NCI-H2107 (cell line): ENCODE results near the gene CPT1A.

Experiments used
- DNase-seq: peaks from one replicate; lab custom pipeline; 2025; lab: John Stamatoyannopoulos, UW

CPT1A gene

DNA sequence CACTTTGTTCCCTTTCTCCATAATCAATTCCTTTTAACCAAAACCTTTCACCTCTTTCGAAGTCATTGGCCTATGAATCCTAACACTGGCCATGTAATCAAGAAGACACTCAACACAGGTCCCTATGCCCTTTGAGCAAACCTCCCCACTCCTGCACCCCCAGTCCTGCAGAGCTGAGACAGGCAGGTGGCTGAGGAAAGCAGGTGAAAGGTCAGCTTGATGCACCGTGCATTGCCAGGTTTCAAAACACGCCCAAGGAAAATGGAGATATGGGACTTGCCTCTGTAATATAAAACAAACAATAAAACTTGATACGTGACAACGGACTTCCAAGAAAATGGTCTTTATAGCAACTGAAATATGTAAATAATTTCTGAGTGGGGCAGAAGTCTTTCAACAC, 10.6 kb downstream of the CPT1A start:
- no peak for DNase-seq

DNA sequence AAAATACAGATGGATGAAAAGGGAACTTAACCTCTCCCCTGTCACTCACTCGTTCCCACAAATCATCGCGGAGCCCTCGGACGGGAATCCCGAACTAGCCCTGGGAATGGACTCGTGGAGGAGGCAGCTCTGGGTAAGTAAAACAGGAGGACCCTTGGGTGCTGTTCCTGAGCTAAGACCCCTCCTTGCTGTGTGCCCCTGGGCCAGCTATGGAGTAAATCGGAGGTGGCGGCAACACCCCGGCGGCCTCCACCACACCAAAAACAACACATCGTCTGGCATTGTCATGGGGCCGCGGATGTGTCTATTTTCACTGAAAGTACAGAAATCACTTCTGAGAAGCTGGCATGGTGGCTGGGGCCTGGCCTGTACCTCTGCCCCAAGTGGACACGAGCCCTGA, 12.1 kb downstream of the CPT1A start:
- DNase-seq, result no peak

DNA sequence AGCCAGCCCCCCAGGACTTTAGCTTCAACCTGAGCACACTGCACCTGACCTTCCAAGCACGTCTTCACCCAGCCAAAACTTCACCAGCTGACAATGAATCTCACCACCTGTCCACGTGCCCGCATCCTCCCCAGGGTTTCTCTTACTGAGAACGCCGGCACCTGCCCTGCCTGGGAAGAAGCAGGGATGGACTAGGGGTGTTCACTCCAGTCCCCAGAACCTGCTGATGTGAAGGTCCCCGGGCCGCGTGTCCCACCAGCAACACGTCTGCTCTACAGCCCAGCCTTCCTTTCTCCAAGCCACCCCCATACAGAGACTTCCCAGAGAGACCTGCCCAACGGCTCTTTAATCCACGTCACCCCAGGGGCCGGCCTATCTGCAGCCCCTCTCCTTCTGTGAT, 12.8 kb downstream of the CPT1A start:
- no peak for DNase-seq

DNA sequence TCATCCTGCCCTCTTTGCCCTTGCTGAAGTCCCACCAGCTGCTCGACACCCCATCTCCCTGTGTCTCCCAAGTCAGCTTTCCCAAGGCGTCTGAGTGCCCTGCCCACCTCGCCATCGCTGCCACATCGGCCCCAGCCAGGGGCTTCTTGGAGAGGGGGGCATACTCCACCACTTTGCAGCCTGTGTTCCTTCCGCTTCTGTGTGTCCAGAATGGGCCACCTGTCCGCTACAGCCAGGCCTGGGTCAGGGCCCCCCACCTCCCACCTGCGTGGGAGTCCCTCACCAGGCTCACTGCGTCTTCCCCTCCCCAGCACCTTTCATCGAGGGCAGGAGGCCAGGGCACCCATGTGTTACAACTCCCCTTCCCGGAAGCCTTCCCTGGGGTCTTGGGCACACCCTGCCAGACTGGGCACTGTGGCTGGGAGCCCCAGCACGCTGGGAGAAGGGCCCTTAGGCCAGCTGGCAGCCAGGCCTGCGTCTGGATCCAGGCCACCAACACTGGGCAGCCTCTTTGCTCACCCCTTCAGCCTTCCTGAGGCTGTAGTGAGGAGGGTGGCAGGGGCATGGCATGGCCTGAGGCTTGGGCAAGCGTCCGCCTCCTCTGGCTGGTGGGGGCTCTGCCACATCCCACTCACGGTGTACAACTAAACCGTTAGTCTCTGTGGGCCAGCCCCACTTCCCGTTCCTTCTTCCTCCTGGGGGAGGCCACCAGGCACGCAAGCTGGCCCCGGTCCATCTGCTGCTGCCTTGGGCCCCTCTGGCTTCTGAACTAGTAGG, 13.4 kb downstream of the CPT1A start:
- DNase-seq, result no peak

DNA sequence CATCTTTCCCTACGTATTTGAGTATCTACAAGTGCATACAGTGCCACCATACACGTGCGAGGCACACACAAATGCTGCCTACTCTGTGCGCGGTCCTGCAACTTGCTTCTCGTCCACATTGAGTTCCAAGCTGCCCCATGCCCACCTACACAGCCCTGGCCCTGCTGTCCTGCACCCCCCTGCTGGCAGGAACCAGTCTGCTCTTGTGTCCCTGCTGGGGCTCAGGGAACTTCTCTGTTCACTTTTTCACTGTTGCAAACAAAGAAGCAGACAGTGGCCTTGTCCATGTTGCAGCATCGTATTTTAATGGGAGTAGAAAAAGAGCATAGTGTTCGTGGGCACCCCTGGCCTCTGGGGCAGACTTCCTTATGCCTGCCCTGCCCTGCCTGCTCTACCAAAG, 14.0 kb downstream of the CPT1A start:
- DNase-seq, result no peak

DNA sequence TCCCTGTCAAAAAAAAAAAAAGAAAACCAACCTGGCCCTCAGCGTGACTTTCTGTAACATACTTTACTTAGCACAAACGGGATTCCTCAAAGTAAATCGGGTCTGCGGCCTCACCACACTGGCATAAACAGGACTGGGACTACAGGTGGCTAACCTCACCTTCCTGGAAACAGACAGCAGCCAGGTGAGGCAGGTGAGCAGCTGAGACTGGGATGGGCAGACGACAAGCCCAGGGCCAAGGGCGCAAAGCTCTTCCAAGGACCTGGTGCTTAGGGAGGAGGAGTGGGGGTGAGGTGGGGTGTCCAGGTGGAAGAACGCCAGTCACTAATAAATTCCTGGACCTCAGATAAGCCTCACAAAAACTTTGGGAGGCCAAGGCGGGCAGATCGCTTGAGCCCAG, 15.0 kb downstream of the CPT1A start:
- DNase-seq, result no peak

DNA sequence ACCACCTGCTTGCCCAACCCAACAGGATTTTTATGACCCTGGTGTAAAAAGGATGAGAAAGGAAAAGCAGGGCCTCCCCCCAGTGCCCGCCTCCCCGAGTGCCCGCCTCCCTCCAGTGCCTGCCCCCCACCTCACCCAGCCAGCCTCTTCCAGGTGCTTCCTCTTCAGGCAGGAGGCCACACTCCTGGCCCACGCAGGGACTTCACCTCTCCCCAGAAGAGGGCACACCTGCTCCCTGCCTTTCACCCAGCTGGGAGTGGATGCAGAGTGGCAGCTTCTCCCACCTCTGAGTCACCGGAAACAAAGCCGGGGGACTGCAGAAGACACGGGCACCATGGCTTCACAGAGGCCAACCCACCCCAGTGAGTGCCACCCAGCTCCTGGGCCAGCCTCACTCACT, 16.1 kb downstream of the CPT1A start:
- DNase-seq, result no peak

DNA sequence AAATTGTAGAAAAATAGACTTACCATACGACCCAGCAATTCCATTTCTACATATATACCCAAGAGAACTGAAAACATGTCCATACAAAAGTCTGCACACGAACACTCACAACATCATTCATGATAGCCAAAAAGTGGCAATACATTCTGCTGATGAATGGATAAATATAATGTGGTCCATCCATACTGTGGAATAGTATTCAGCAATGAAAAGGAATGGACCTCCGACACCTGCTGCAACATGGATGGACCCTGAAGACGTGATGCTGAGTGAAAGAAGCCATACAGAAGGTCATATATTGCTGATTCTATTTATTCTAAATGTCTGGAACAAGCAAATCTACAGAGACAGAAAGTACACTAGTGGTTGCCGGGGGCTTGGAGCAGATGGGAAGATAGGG, 19.2 kb downstream of the CPT1A start:
- no peak for DNase-seq

DNA sequence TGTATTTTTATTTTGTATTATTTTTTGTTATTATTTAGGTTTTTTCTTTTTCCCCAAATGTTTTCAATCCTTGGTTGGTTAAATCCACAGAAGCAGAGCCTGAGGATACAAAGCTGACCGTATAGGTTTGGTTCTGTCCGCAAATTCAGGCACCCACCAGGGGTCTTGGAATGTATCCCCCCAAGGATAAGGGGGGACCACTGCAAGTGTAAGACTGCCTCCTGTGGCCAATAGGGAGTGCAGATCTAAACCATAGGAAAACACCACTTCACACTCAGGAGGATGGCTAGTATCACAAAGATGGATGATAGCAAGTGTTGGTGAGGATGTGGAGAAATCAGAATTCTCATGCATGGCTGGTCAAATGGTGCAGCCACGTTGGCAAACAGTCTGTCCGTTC, 20.0 kb downstream of the CPT1A start:
- no peak for DNase-seq

DNA sequence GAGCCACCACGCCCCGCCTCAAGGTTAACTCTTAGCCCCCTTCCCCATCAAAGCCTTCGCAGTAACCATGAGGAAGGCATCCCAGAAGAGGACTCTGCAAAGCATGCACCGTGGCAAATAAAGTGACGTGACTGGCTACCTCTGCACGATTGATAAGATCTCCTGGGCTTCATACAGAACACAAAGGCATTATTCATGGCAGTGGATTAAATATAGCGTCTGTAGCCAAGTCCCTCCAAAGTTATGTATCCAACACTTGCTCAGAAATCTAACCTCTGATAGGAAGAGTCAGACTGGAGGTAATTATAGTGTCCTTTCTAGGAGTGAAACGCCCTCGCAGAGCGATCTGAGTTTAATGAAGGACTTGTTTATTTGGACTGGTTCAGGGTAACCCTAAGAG, 22.4 kb downstream of the CPT1A start:
- no peak for DNase-seq

DNA sequence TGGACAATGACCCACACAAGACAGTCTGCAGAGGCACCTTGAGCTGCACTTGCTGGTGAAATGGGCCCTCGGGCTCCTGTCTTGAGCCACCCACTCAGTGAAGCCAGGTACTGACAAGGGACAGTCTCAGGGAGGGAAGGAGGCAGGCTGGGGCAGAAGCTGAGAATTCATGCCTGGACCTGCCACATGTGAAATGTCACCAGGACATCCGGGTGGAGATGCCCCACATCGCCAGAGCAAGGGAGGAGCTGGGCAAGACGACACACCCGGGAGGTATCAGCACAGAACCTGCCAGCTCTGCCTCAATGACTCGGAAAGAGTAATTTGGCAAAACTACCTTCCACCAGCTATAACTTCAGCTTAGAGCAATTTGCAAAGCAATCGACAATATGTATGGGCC, 23.5 kb downstream of the CPT1A start:
- no peak for DNase-seq

DNA sequence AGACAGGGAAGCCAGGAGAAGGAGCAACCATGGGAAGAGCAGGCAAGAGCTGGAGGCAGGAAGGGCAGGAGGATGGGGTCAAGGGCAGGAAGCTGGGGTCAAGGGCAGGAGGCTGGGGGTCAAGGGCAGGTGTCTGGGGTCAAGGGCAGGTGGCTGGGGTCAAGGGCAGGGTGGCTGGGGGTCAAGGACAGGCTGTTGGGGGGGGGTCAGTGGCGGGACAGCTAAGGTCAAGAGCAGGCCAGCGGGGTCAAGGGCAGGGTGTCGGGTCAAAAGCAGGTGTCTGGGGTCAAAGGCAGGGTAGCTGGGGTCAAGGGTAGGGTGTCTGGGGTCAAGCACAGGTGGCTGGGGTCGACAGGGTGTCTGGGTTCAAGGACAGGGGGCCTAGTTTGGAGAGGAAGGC, 24.2 kb downstream of the CPT1A start:
- DNase-seq, result no peak

DNA sequence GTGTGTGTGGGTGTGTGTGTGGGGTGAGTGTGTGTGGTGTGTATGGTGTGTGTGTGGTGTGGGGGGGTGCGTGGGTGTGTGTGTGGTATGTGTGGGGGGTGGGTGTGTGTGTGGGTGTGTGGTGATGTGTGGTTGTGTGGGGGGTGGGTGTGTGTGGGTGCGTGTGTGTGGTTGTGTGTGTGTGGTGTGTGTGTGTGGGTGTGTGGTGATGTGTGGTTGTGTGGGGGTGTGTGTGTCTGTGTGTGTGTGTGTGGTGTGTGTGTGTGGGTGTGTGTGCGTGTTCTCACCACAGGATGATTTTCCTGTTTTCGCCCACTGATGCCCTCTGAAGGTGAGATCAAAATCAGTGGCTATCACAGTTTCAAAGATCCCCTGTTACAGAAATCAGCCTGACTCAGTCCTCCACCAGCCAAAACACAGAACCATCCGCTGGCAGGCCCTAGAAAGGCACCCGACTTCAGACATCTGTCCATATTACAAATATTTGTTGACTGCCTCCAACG, 24.7 kb downstream of the CPT1A start:
- no peak for DNase-seq

DNA sequence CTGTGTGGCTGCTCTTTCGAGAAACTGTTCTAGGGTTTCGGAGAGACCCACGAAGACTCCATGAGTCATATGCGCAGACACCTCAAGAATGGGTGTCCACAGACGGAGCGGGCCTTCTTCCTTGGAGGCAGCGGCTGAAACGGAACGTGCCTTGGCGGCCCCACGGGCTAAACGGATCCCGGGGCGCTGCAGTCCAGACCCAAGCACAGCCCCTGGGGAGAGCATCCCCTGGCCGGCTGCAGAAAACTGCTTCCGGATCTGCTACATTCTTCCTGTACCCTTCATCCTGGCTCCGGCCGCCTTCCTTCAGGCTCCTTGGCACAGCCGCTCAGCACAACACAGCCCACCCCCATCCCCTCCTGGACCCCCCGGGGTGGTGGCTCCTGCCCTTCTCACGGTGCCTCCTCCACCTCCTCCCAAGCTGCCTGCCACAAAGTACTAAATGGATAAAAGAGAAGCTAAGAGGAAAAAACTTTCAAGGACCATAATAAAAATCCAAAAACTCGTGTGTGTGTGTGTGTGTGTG, 25.4 kb downstream of the CPT1A start:
- DNase-seq, result no peak

DNA sequence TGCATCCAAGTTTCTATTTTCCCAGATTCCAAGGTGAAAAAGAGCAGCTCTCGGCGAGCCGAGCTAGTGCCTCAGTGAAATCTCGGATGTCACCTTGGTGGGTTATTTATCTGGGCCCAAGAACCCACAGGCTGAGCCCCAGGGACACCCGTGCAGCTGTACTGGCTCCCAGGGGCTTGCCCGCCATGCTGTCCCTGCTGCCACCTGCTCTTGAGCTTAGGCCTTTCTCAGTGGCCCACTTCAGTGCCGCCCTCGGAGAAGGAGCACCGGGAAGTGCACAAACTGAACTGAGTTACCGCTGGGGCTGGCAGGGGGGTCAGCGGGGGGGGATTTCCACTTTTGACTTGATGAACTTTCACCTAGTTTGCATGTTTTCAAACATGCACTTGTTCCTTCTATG, 27.9 kb downstream of the CPT1A start:
- DNase-seq, result no peak

DNA sequence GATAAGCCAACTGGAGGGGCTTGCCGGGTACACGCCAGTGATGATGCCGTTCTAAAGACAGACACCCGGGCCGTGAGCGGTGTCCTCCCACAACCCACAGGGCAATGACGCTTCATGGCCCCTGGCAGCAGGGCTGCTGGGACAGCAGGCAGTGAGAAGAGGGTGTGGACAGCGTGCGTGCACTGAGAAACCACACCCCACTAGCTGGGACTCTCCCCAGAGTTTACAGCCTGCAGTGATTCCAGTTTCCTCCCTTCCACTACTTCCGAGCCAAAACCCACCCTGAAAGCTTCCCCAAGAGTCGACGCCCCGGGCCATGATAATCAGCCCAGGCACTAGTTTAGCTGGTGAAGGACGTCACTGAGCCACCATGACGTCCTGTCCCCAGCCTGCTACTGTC, 29.2 kb downstream of the CPT1A start:
- DNase-seq, result no peak

DNA sequence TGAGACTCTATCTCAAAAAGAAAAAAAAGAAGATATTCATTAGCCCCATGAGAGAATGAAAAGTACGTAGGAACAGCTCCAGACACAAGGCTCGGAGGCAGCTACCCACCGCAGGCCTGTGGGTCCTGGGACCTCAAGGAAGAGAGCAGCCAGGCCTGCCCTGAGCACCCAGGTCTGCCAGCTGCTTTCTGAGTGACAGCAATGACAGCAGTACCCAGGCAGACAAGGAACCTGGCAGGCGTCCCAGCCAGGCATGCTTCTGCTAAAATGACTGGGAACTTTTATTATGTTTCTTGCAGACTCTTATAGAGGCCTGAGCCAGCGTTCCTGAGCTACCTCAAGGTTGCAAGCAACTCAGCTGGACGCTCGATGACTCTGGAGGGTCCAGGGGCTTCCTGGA, 31.6 kb downstream of the CPT1A start:
- DNase-seq, result no peak

DNA sequence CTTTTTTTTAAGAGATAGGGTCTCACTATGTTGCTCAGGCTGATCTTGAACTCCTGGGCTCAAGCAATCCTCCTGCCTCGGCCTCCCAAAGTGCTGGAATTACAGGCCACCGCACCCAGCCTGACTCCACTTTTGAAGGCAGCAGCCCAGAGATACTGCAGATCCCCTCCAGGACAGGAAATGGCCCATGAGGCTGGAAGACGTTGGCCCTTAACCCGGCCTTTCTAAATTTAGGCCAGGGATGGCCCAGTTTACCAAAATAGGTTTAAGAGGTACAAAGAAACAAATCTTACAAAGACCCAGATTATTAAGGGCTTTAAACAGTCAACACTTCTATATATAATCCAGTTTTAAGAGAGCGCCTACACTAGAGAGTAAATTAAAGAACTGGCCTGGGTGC, 32.2 kb downstream of the CPT1A start:
- DNase-seq, result no peak

DNA sequence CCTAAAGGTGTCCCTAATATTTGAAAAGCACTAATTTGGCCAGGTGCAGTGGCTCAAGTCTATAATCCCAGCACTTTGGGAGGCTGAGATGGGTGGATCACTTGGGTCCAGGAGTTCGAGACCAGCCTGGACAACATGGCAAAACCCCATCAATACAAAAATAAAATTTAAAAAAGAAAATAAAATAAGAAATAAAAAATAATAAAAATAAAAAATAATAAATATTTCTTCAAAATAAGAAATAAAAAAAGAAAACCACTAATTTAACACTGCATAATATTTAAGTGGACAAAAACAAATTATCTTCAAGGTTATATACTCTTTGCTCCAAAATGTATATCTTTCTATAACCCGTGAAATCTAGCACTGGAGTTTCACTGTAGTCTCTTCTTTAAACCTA, 32.9 kb downstream of the CPT1A start:
- no peak for DNase-seq

DNA sequence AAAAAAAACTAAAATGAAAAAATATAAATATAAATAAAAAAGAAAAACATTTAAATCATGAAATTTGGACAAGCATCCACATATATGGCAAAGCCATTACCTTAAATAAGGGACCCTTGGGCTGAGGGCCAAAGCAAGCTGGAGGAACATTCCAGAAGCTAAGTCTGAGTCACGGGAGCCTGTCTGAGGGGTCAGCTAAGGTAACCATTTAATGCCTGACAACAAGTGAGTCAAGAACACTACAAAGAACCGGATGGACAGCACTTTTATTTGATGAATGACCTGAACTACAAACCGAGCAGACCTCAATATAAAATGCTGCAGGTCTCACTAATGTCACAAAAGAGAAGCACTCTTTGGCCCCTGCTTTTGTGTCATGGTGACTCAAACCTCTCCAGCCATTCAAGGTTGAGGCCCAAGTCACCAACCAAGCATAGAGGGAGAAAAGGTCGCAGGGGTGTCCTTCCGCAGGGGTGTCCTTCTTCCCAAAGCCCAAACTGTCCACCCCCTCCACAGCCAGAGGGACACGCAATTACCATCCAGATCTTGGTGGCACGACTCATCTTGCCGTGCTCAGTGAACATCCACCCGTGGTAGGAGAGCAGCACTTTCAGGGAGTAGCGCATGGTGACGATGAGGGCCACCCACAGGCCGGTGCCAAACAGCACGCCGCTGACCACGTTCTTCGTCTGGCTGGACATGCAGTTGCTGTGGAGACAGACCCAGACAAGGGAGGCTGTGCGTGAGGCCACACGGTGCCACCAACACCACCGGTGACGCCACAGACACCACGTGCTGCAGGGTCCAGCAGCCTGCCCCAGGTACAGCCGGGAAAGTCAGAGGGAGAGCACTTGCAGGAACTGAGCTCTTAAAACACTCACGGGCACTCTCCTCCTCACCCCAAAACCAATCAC, 34.5 kb downstream of the CPT1A start:
- DNase-seq, result no peak

DNA sequence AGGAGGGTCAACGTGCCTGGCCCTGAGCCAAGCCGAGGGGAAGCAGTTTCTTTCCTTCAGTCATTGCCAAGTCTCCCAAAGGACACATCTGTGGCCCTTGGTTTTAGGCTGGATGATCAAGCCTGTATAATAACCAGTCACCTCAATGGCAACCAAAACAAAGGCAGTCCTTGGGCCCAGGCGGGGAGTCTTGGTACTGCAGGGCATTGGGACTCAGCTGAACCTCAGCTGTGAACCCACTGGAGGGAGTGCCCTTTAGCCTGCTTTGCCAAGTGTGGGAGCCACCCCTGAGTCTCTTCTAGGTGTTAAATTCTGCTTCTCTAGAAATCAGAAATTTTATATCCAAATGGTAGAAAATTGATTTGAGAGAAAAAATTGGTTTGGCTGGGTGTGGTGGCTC, 36.9 kb downstream of the CPT1A start:
- no peak for DNase-seq

DNA sequence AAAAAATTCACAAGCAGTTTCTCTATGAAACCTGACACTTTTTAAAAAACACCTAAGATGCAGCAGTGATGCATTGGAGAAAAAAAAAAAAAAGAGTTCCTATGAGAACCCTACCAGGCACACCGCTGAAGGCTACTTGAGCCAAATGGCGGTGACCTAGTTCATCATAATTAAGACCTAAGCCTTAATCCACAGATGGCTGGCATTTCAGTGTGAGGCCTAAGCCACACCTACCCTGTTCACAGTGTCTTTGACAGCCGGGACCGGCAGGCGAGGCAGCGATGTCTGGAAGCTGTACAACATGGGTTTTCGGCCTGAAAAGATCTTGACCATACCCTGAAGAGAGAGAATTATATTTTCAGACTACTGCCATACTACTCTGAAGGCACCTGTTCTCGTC, 38.0 kb downstream of the CPT1A start:
- DNase-seq, result no peak

DNA sequence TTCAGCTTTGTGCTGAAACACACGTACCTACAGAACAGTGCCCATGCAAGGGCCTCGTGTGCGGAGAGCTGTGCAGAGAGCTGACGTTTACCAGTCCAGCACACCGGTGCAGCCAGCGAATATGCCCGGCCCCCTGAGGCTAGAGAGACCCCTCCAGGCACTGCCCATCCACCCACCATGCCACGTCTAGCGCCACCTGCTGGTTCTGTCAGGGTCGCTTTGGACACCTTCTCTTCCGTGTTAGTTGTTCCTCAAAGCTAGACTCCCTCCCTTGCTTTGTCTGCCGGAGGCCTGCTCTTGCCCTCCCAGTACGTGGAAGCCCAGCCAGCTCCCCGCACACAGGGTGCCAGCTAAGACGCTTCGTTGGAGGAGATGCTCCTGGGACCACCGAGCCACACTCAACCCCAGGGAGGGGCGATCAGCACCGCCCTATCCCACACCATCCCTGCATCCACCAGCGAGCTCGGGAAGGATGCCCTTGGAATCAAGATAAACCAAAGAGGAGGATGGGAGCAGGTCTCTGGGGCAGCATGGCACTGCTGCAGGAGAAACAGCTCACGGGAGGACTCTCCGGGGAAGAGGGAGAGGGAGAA, 43.4 kb downstream of the CPT1A start:
- no peak for DNase-seq
